K562 (cell line): ENCODE results near the gene PRPSAP1. TPM values are rescaled to one million over a fixed set of nuclear protein-coding genes. Genes with fewer than 3 reads are reported as not detected.
A peak's percentile ranks its signal among the peaks of the same experiment; 100 is the strongest.

ENCODE experiments used
- ATF4 ChIP-seq: fragments of 450-650 bp; formaldehyde crosslinking; IDR thresholded peaks from 2 replicates; pipeline ENCODE4 v1.4.0; 2022; ENCODE audit warnings: mild to moderate bottlenecking, moderate library complexity
- KAT8 ChIP-seq: fragments of 450-650 bp; IDR thresholded peaks from 2 replicates; pipeline ENCODE4 v1.6.1; 2016; ENCODE audit warnings: low read depth, mild to moderate bottlenecking
- KLF1 ChIP-seq: fragments of 450-650 bp; IDR thresholded peaks from 2 replicates; pipeline ENCODE4 v1.6.1; 2016; ENCODE audit warnings: missing genetic modification characterization, missing compliant biosample characterization
- RBM14 ChIP-seq: fragments of 200-400 bp; formaldehyde crosslinking; IDR thresholded peaks from 2 replicates; pipeline ENCODE4 v1.6.1; 2018; ENCODE audit warnings: low read depth, mild to moderate bottlenecking, low read length, moderate library complexity, borderline replicate concordance; ENCODE audit not compliant: insufficient read depth
- SMAD1 ChIP-seq: fragments of 150-350 bp; IDR thresholded peaks from 2 replicates; pipeline ENCODE4 v1.6.1; 2014; ENCODE audit warnings: low read length, low read depth; ENCODE audit not compliant: partially characterized antibody
- SMARCC2 ChIP-seq: fragments of 450-650 bp; IDR thresholded peaks from 2 replicates; pipeline ENCODE4 v1.6.1; 2017; ENCODE audit warnings: antibody characterized with exemption, moderate library complexity, mild to moderate bottlenecking, low read depth
- SMARCE1 ChIP-seq: fragments of 450-650 bp; IDR thresholded peaks from 2 replicates; pipeline ENCODE4 v1.7.1; 2016; ENCODE audit warnings: mild to moderate bottlenecking
- TCF7 ChIP-seq: sonication (generic); IDR thresholded peaks from 2 replicates; pipeline ENCODE4 v1.6.1; 2016; ENCODE audit warnings: antibody characterized with exemption, borderline replicate concordance
- THRA ChIP-seq: fragments of 450-650 bp; IDR thresholded peaks from 2 replicates; pipeline ENCODE4 v1.6.1; 2017; ENCODE audit warnings: mild to moderate bottlenecking, moderate library complexity
- XRCC3 ChIP-seq: fragments of 450-650 bp; IDR thresholded peaks from 2 replicates; pipeline ENCODE4 v1.6.1; 2017; ENCODE audit warnings: mild to moderate bottlenecking, moderate library complexity
- ZBTB2 ChIP-seq: fragments of 450-650 bp; IDR thresholded peaks from 2 replicates; pipeline ENCODE4 v1.6.1; 2016; ENCODE audit warnings: antibody characterized with exemption
- ZNF280A ChIP-seq: fragments of 450-650 bp; IDR thresholded peaks from 2 replicates; pipeline ENCODE4 v1.6.1; 2018; ENCODE audit warnings: mild to moderate bottlenecking, low read depth; ENCODE audit not compliant: partially characterized antibody
- ZNF764 ChIP-seq: fragments of 250-450 bp; sonication (Bioruptor Pico); IDR thresholded peaks from 2 replicates; pipeline ENCODE4 v1.4.0; 2020; ENCODE audit warnings: low read depth, mild to moderate bottlenecking, moderate library complexity
- polyA plus RNA-seq, 8 experiments: library from polyadenylated mRNA; depleted of rRNA in 4 of 8; stranded (reverse) in 5 of 8; unstranded in 3 of 8; fragments of >200 nt; fragmentation: Nextera tagmentation in 2 of 8; fragmentation: Illumina TruSeq in 1 of 8; extraction: Ambion mirVana in 2 of 8; extraction: Trizol in 1 of 8; gene quantifications; 2 replicates each; pipeline versions ENCODE4 v1.2.1 to v1.2.3, GENCODE V29; 2011 to 2014; ENCODE audit warnings: inconsistent platforms in 1 of 8, missing spikeins in 1 of 8
- total RNA-seq, 7 experiments: library from RNA; depleted of rRNA in 6 of 7; stranded (reverse); fragments of >200 nt in 6 of 7; fragmentation: Illumina TruSeq in 2 of 7; extraction: Trizol in 2 of 7; gene quantifications; 2 replicates each; pipeline versions ENCODE4 v1.2.1 to v1.2.3, GENCODE V29; 2011 to 2021; ENCODE audit warnings: low replicate concordance in 1 of 7

The PRPSAP1 gene
- total and polyA plus RNA-seq, 9 of the 15 experiments (the other 6 are each of a cell fraction or from before 2014, with no cell fraction given), result 21.9 to 77.1 (median 40.8) TPM

DNA sequence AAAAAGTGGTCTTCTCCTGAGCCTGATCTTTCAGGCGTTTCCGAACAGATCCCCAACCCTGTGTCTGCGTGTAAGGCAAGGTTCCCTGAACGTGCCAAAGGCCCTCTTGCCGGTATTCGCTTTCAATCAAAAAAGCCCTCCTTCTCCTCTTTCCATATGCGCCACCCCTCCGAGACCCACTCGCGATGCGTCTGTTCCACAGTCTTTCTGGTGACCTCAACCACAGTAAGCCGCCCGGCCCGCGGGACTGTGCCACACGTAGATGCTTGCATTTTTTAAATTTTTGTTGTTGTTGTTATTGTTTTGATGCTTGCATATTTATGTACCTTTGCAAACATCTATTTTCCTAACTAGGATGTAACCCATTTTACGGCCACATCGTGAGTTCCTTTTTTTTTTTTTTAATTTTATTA, 607 bp upstream of the PRPSAP1 start (continued):
- no peak for TF ChIP-seq SMARCC2
- TF ChIP-seq ATF4, result no peak
- no peak for TF ChIP-seq XRCC3
- TF ChIP-seq SMARCE1, result peak; percentile 10; the same call in 1 of the 2 replicates
- TF ChIP-seq THRA, result no peak
- no peak for TF ChIP-seq ZNF280A
- no peak for TF ChIP-seq ZNF764 (CRISPR knock-in tag)
- TF ChIP-seq TCF7, result no peak
- TF ChIP-seq KLF1 (tag), result no peak
- TF ChIP-seq SMAD1, result no peak
- TF ChIP-seq KAT8, result no peak
- TF ChIP-seq ZBTB2, result no peak; the same call in 1 of the 2 replicates
- no peak for TF ChIP-seq RBM14
